HEK293 (cell line): ENCODE results near the gene SBNO2.

Source experiments
- GLIS1 ChIP-seq: fragments of 450-650 bp; formaldehyde crosslinking; IDR thresholded peaks from 2 replicates; pipeline ENCODE4 v1.5.1; 2016; ENCODE audit warnings: missing biosample characterization, missing genetic modification characterization
- KLF16 ChIP-seq: fragments of 450-650 bp; formaldehyde crosslinking; IDR thresholded peaks from 2 replicates; pipeline ENCODE4 v1.5.1; 2017; ENCODE audit warnings: missing biosample characterization, missing genetic modification characterization
- KLF8 ChIP-seq: fragments of 450-650 bp; formaldehyde crosslinking; IDR thresholded peaks from 2 replicates; pipeline ENCODE4 v1.5.1; 2016; ENCODE audit warnings: missing biosample characterization, missing genetic modification characterization
- REPIN1 ChIP-seq: fragments of 450-650 bp; formaldehyde crosslinking; IDR thresholded peaks from 2 replicates; pipeline ENCODE4 v1.5.1; 2017; ENCODE audit warnings: missing biosample characterization, missing genetic modification characterization, low read depth
- YY1 ChIP-seq: fragments of 450-650 bp; formaldehyde crosslinking; IDR thresholded peaks from 2 replicates; pipeline ENCODE4 v1.5.1; 2018; ENCODE audit warnings: missing biosample characterization, missing genetic modification characterization
- ZBTB17 ChIP-seq: fragments of 450-650 bp; formaldehyde crosslinking; IDR thresholded peaks from 2 replicates; pipeline ENCODE4 v1.5.1; 2016; ENCODE audit warnings: missing biosample characterization, missing genetic modification characterization
- ZBTB8A ChIP-seq: fragments of 450-650 bp; formaldehyde crosslinking; IDR thresholded peaks from 2 replicates; pipeline ENCODE4 v1.5.1; 2016; ENCODE audit warnings: missing biosample characterization, missing genetic modification characterization
- ZNF10 ChIP-seq: fragments of 450-650 bp; formaldehyde crosslinking; IDR thresholded peaks from 2 replicates; pipeline ENCODE4 v1.5.1; 2017; ENCODE audit warnings: missing biosample characterization, missing genetic modification characterization
- ZNF274 ChIP-seq, 2 experiments: fragments of 200-500 bp in 1 of 2; fragments of 450-650 bp in 1 of 2; sonication (Bioruptor generic) in 1 of 2; formaldehyde crosslinking in 1 of 2; IDR thresholded peaks; 2 replicates each; pipeline versions ENCODE4 v1.5.1 to v1.6.1; 2014 to 2016; ENCODE audit warnings: borderline replicate concordance in 1 of 2, inconsistent platforms in 1 of 2, low read length in 1 of 2, missing biosample characterization in 1 of 2, missing genetic modification characterization in 1 of 2
- ZNF335 ChIP-seq: fragments of 450-650 bp; formaldehyde crosslinking; conservative IDR thresholded peaks from 2 replicates; pipeline ENCODE4 v1.5.1; 2016; ENCODE audit warnings: missing biosample characterization, missing genetic modification characterization
- ZNF394 ChIP-seq: fragments of 450-650 bp; formaldehyde crosslinking; IDR thresholded peaks from 2 replicates; pipeline ENCODE4 v1.5.1; 2016; ENCODE audit warnings: missing biosample characterization, missing genetic modification characterization, mild to moderate bottlenecking, moderate library complexity, borderline replicate concordance
- ZNF423 ChIP-seq: fragments of 450-650 bp; formaldehyde crosslinking; IDR thresholded peaks from 2 replicates; pipeline ENCODE4 v1.5.1; 2016; ENCODE audit warnings: missing biosample characterization, missing genetic modification characterization
- ZNF600 ChIP-seq: fragments of 450-650 bp; formaldehyde crosslinking; IDR thresholded peaks from 2 replicates; pipeline ENCODE4 v1.5.1; 2016; ENCODE audit warnings: missing biosample characterization, missing genetic modification characterization
- ZNF610 ChIP-seq: fragments of 450-650 bp; formaldehyde crosslinking; IDR thresholded peaks from 2 replicates; pipeline ENCODE4 v1.5.1; 2016; ENCODE audit warnings: missing biosample characterization, missing genetic modification characterization, borderline replicate concordance
- ZNF660 ChIP-seq: fragments of 450-650 bp; IDR thresholded peaks from 2 replicates; pipeline ENCODE4 v1.5.1; 2018; ENCODE audit warnings: missing biosample characterization, mild to moderate bottlenecking, missing genetic modification characterization
- ZNF677 ChIP-seq: fragments of 450-650 bp; IDR thresholded peaks from 2 replicates; pipeline ENCODE4 v1.5.0; 2018; ENCODE audit warnings: missing biosample characterization, mild to moderate bottlenecking, missing genetic modification characterization, moderate library complexity
- ZNF692 ChIP-seq: fragments of 450-650 bp; formaldehyde crosslinking; IDR thresholded peaks from 2 replicates; pipeline ENCODE4 v1.5.1; 2016; ENCODE audit warnings: missing biosample characterization, missing genetic modification characterization
- ZNF704 ChIP-seq: fragments of 450-650 bp; formaldehyde crosslinking; IDR thresholded peaks from 2 replicates; pipeline ENCODE4 v1.5.1; 2016; ENCODE audit warnings: missing biosample characterization, missing genetic modification characterization
- ZSCAN30 ChIP-seq: fragments of 450-650 bp; IDR thresholded peaks from 2 replicates; pipeline ENCODE4 v1.5.1; 2018; ENCODE audit warnings: missing biosample characterization, mild to moderate bottlenecking, missing genetic modification characterization, moderate library complexity
- ZXDB ChIP-seq: fragments of 450-650 bp; formaldehyde crosslinking; IDR thresholded peaks from 2 replicates; pipeline ENCODE4 v1.5.1; 2016; ENCODE audit warnings: missing biosample characterization, missing genetic modification characterization
- TF ChIP-seq, protein P1 (sequence below): fragments of 450-650 bp; formaldehyde crosslinking; IDR thresholded peaks from 2 replicates; pipeline ENCODE4 v1.5.0; 2017; ENCODE audit warnings: missing biosample characterization, missing genetic modification characterization, borderline replicate concordance
- TF ChIP-seq, protein P2 (sequence below): fragments of 450-650 bp; formaldehyde crosslinking; IDR thresholded peaks from 2 replicates; pipeline ENCODE4 v1.5.1; 2017; ENCODE audit warnings: missing biosample characterization, missing genetic modification characterization
- TF ChIP-seq, protein P3 (sequence below): fragments of 450-650 bp; formaldehyde crosslinking; IDR thresholded peaks from 2 replicates; pipeline ENCODE4; 2016; ENCODE audit warnings: missing biosample characterization, missing genetic modification characterization
- TF ChIP-seq, protein P4 (sequence below): fragments of 450-650 bp; formaldehyde crosslinking; IDR thresholded peaks from 2 replicates; pipeline ENCODE4 v1.5.1; 2016; ENCODE audit warnings: missing biosample characterization, missing genetic modification characterization, borderline replicate concordance

The SBNO2 gene

DNA sequence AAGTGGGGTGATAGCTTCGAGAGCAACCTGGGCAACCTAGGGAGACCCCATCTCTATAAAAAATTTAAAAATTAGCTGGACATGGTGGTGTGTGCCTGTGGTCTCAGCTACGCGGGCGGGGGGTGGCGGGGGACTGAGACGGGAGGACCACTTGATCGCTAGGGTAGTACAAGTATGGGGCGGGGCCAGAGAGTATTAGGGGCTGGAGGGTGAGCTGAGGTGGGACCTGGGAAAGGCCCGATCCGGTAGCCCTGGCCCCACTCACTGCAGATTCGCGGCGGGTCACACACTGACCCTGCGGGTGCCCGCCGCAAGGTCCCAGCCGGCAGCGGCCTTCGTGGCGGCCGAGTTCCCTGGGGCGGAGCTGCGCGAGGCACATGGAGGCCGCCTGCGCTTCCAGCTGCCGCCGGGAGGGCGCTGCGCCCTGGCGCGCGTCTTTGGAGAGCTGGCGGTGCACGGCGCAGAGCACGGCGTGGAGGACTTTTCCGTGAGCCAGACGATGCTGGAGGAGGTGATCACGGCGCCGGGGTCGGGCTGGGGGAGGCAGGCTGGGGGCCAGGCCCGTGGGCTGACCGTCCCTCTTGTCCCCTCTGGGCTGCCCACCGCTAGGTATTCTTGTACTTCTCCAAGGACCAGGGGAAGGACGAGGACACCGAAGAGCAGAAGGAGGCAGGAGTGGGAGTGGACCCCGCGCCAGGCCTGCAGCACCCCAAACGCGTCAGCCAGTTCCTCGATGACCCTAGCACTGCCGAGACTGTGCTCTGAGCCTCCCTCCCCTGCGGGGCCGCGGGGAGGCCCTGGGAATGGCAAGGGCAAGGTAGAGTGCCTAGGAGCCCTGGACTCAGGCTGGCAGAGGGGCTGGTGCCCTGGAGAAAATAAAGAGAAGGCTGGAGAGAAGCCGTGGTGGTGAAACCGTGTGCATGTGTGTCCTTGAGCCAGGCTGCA is 109.1 kb downstream of the SBNO2 start (continued):
- TF ChIP-seq, protein P1, sequence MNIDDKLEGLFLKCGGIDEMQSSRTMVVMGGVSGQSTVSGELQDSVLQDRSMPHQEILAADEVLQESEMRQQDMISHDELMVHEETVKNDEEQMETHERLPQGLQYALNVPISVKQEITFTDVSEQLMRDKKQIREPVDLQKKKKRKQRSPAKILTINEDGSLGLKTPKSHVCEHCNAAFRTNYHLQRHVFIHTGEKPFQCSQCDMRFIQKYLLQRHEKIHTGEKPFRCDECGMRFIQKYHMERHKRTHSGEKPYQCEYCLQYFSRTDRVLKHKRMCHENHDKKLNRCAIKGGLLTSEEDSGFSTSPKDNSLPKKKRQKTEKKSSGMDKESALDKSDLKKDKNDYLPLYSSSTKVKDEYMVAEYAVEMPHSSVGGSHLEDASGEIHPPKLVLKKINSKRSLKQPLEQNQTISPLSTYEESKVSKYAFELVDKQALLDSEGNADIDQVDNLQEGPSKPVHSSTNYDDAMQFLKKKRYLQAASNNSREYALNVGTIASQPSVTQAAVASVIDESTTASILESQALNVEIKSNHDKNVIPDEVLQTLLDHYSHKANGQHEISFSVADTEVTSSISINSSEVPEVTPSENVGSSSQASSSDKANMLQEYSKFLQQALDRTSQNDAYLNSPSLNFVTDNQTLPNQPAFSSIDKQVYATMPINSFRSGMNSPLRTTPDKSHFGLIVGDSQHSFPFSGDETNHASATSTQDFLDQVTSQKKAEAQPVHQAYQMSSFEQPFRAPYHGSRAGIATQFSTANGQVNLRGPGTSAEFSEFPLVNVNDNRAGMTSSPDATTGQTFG (tag by site-specific recombination) = no peak
- TF ChIP-seq ZXDB = 0 out of 2 replicates have a peak, but pooled peaks have one; percentile 12
- no peak for TF ChIP-seq ZNF610 (tag by site-specific recombination)
- TF ChIP-seq ZNF335 (tag by site-specific recombination) = peak; percentile 38; the same call in 1 of the 2 replicates
- no peak for TF ChIP-seq ZNF704 (tag by site-specific recombination)
- peak; percentile 57; the same call in 1 of the 2 replicates for TF ChIP-seq ZSCAN30
- TF ChIP-seq, protein P2, sequence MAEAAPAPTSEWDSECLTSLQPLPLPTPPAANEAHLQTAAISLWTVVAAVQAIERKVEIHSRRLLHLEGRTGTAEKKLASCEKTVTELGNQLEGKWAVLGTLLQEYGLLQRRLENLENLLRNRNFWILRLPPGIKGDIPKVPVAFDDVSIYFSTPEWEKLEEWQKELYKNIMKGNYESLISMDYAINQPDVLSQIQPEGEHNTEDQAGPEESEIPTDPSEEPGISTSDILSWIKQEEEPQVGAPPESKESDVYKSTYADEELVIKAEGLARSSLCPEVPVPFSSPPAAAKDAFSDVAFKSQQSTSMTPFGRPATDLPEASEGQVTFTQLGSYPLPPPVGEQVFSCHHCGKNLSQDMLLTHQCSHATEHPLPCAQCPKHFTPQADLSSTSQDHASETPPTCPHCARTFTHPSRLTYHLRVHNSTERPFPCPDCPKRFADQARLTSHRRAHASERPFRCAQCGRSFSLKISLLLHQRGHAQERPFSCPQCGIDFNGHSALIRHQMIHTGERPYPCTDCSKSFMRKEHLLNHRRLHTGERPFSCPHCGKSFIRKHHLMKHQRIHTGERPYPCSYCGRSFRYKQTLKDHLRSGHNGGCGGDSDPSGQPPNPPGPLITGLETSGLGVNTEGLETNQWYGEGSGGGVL (tag by site-specific recombination) = no peak
- TF ChIP-seq, protein P3, sequence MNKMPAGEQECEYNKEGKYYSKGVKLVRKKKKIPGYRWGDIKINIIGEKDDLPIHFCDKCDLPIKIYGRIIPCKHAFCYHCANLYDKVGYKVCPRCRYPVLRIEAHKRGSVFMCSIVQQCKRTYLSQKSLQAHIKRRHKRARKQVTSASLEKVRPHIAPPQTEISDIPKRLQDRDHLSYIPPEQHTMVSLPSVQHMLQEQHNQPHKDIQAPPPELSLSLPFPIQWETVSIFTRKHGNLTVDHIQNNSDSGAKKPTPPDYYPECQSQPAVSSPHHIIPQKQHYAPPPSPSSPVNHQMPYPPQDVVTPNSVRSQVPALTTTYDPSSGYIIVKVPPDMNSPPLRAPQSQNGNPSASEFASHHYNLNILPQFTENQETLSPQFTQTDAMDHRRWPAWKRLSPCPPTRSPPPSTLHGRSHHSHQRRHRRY (tag by site-specific recombination) = no peak
- TF ChIP-seq ZNF660 = no peak
- no peak for TF ChIP-seq KLF16 (tag by site-specific recombination)
- no peak for TF ChIP-seq REPIN1 (tag by site-specific recombination)
- peak; percentile 79 for TF ChIP-seq ZNF692 (tag by site-specific recombination)
- TF ChIP-seq, protein P4, sequence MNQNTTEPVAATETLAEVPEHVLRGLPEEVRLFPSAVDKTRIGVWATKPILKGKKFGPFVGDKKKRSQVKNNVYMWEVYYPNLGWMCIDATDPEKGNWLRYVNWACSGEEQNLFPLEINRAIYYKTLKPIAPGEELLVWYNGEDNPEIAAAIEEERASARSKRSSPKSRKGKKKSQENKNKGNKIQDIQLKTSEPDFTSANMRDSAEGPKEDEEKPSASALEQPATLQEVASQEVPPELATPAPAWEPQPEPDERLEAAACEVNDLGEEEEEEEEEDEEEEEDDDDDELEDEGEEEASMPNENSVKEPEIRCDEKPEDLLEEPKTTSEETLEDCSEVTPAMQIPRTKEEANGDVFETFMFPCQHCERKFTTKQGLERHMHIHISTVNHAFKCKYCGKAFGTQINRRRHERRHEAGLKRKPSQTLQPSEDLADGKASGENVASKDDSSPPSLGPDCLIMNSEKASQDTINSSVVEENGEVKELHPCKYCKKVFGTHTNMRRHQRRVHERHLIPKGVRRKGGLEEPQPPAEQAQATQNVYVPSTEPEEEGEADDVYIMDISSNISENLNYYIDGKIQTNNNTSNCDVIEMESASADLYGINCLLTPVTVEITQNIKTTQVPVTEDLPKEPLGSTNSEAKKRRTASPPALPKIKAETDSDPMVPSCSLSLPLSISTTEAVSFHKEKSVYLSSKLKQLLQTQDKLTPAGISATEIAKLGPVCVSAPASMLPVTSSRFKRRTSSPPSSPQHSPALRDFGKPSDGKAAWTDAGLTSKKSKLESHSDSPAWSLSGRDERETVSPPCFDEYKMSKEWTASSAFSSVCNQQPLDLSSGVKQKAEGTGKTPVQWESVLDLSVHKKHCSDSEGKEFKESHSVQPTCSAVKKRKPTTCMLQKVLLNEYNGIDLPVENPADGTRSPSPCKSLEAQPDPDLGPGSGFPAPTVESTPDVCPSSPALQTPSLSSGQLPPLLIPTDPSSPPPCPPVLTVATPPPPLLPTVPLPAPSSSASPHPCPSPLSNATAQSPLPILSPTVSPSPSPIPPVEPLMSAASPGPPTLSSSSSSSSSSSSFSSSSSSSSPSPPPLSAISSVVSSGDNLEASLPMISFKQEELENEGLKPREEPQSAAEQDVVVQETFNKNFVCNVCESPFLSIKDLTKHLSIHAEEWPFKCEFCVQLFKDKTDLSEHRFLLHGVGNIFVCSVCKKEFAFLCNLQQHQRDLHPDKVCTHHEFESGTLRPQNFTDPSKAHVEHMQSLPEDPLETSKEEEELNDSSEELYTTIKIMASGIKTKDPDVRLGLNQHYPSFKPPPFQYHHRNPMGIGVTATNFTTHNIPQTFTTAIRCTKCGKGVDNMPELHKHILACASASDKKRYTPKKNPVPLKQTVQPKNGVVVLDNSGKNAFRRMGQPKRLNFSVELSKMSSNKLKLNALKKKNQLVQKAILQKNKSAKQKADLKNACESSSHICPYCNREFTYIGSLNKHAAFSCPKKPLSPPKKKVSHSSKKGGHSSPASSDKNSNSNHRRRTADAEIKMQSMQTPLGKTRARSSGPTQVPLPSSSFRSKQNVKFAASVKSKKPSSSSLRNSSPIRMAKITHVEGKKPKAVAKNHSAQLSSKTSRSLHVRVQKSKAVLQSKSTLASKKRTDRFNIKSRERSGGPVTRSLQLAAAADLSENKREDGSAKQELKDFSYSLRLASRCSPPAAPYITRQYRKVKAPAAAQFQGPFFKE (tag by site-specific recombination) = no peak
- TF ChIP-seq ZNF423 (tag by site-specific recombination) = no peak
- TF ChIP-seq ZNF10 = no peak
- TF ChIP-seq ZBTB17 (tag by site-specific recombination) = no peak
- peak; percentile 62 for TF ChIP-seq ZNF600
- no peak for TF ChIP-seq ZNF394 (tag by site-specific recombination)
- TF ChIP-seq YY1 (tag by site-specific recombination) = no peak
- TF ChIP-seq GLIS1 = no peak; the same call in 1 of the 2 replicates
- TF ChIP-seq ZNF274 (IDR thresholded peaks at IDR 0.05; ENCODE audit: low read length) = no peak
- no peak for TF ChIP-seq ZNF274 (tag by site-specific recombination; IDR thresholded peaks at IDR 0.05; ENCODE audit: borderline replicate concordance)
- TF ChIP-seq KLF8 (tag by site-specific recombination) = peak; percentile 66; the same call in 1 of the 2 replicates
- peak; percentile 81 for TF ChIP-seq ZBTB8A (tag by site-specific recombination)
- no peak for TF ChIP-seq ZNF677 (tag by site-specific recombination)
